ENCODE results near the gene MAU2.
A peak's percentile ranks its signal among the peaks of the same experiment; 100 is the strongest.

Gene MAU2

GRCh38 chr19:19341026-19341425 lies 20.4 kb downstream of the MAU2 start:
- Histone ChIP-seq H4K20me1 (ENCODE audit: control insufficient read depth, insufficient read depth, low read depth, low read length) (no peaks in the 10 kb centered on the region), H3K4me2 (ENCODE audit: low read length) (no peak overlapping the region), H3K9me2 (replicated peaks; ENCODE audit: control insufficient read depth, low read length) (no peaks in the 10 kb centered on the region), H3K79me2 (ENCODE audit: control insufficient read depth, low read length) (no peaks in the 10 kb centered on the region), H3K27ac (ENCODE audit: low read depth, low read length) (no peak overlapping the region), H3K36me3 (ENCODE audit: control insufficient read depth, low read length) (peaks cover 76% of the 10 kb centered on the region), H3K4me3 (ENCODE audit: low read length) (no peak overlapping the region), H3K4me1 (ENCODE audit: control insufficient read depth, low read length) (no peaks in the 10 kb centered on the region), H3F3A (ENCODE audit: control insufficient read depth, insufficient read depth) (no peaks in the 10 kb centered on the region), H3K9me3 (ENCODE audit: control insufficient read depth, insufficient read depth, low read length) (no peaks in the 10 kb centered on the region), H3K27me3 (ENCODE audit: control insufficient read depth, low read length) (no peaks in the 10 kb centered on the region)
- TF ChIP-seq CTCF (IDR thresholded peaks at IDR 0.05; ENCODE audit: low read depth, low read length, poor library complexity, severe bottlenecking) = no peak
- TF ChIP-seq EZH2phosphoT487 (IDR thresholded peaks at IDR 0.05; ENCODE audit: borderline replicate concordance, low read length) = no peak

- no peaks in the 10 kb centered on the region for H4K20me1 ChIP-seq (ENCODE audit: control insufficient read depth, insufficient read depth, low read depth, low read length)
- no peak for TF ChIP-seq EZH2phosphoT487 (IDR thresholded peaks at IDR 0.05; ENCODE audit: borderline replicate concordance, low read length)
- peak; percentile 82 for TF ChIP-seq CTCF (IDR thresholded peaks at IDR 0.05; ENCODE audit: low read depth, low read length, poor library complexity, severe bottlenecking)
- H3K79me2 ChIP-seq (ENCODE audit: control insufficient read depth, low read length) = no peaks in the 10 kb centered on the region
- H3K4me1 ChIP-seq (ENCODE audit: control insufficient read depth, low read length) = no peaks in the 10 kb centered on the region
- H3K9me2 ChIP-seq (replicated peaks; ENCODE audit: control insufficient read depth, low read length) = no peaks in the 10 kb centered on the region
- H3K4me2 ChIP-seq (ENCODE audit: low read length) = no peak overlapping the region
- no peak overlapping the region for H3K27ac ChIP-seq (ENCODE audit: low read depth, low read length)
- no peaks in the 10 kb centered on the region for H3K27me3 ChIP-seq (ENCODE audit: control insufficient read depth, low read length)
- H3K9me3 ChIP-seq (ENCODE audit: control insufficient read depth, insufficient read depth, low read length) = no peaks in the 10 kb centered on the region
- peaks cover 77% of the 10 kb centered on the region for H3K36me3 ChIP-seq (ENCODE audit: control insufficient read depth, low read length)
- no peaks in the 10 kb centered on the region for H3F3A ChIP-seq (ENCODE audit: control insufficient read depth, insufficient read depth)
- H3K4me3 ChIP-seq (ENCODE audit: low read length) = no peak overlapping the region
Measured at GRCh38 chr19:19342086-19343015, 21.7 kb downstream of the MAU2 start.

- Histone ChIP-seq H3K27ac (ENCODE audit: low read depth, low read length) (no peak overlapping the region), H3K27me3 (ENCODE audit: control insufficient read depth, low read length) (no peaks in the 10 kb centered on the region), H4K20me1 (ENCODE audit: control insufficient read depth, insufficient read depth, low read depth, low read length) (no peaks in the 10 kb centered on the region), H3K4me1 (ENCODE audit: control insufficient read depth, low read length) (no peaks in the 10 kb centered on the region), H3K4me3 (ENCODE audit: low read length) (no peak overlapping the region), H3K36me3 (ENCODE audit: control insufficient read depth, low read length) (peaks cover 76% of the 10 kb centered on the region), H3K9me3 (ENCODE audit: control insufficient read depth, insufficient read depth, low read length) (no peaks in the 10 kb centered on the region), H3K9me2 (replicated peaks; ENCODE audit: control insufficient read depth, low read length) (no peaks in the 10 kb centered on the region), H3F3A (ENCODE audit: control insufficient read depth, insufficient read depth) (no peaks in the 10 kb centered on the region), H3K79me2 (ENCODE audit: control insufficient read depth, low read length) (no peaks in the 10 kb centered on the region), H3K4me2 (ENCODE audit: low read length) (no peak overlapping the region)
- peak; percentile 49 for TF ChIP-seq CTCF (IDR thresholded peaks at IDR 0.05; ENCODE audit: low read depth, low read length, poor library complexity, severe bottlenecking)
- TF ChIP-seq EZH2phosphoT487 (IDR thresholded peaks at IDR 0.05; ENCODE audit: borderline replicate concordance, low read length) = no peak
Measured at GRCh38 chr19:19343016-19343362, 22.4 kb downstream of the MAU2 start.

Measured in DOHH2 (cell line).